ENCODE data around the gene NPC1L1.

NPC1L1 gene

DNA sequence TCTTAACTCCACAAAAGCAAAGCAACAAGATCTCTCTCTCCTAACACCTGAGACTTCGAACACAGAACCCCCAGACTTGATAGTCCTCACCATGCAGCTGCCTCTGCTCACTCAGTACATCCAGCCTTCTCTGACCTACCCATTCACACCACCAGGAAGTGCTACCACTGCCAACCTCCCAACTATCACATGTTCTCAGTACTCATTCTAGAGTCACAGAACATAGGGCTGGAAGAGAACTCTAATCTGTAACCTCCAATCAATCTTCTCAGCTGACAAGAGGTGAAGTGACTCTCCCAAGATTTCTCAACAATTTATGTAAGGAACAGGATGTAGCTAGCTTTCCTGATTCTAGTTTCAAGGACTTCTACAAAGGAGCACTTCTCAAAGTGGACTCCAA lies 54.4 kb downstream of the NPC1L1 start:
- H3K27ac ChIP-seq (replicated peaks): no peak overlapping the region
- no peak for TF ChIP-seq GABPA (IDR thresholded peaks at IDR 0.05; ENCODE audit: low read depth)
- TF ChIP-seq, protein P1, sequence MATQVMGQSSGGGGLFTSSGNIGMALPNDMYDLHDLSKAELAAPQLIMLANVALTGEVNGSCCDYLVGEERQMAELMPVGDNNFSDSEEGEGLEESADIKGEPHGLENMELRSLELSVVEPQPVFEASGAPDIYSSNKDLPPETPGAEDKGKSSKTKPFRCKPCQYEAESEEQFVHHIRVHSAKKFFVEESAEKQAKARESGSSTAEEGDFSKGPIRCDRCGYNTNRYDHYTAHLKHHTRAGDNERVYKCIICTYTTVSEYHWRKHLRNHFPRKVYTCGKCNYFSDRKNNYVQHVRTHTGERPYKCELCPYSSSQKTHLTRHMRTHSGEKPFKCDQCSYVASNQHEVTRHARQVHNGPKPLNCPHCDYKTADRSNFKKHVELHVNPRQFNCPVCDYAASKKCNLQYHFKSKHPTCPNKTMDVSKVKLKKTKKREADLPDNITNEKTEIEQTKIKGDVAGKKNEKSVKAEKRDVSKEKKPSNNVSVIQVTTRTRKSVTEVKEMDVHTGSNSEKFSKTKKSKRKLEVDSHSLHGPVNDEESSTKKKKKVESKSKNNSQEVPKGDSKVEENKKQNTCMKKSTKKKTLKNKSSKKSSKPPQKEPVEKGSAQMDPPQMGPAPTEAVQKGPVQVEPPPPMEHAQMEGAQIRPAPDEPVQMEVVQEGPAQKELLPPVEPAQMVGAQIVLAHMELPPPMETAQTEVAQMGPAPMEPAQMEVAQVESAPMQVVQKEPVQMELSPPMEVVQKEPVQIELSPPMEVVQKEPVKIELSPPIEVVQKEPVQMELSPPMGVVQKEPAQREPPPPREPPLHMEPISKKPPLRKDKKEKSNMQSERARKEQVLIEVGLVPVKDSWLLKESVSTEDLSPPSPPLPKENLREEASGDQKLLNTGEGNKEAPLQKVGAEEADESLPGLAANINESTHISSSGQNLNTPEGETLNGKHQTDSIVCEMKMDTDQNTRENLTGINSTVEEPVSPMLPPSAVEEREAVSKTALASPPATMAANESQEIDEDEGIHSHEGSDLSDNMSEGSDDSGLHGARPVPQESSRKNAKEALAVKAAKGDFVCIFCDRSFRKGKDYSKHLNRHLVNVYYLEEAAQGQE (IDR thresholded peaks at IDR 0.05; ENCODE audit: insufficient replicate concordance, low read depth): no peak
- no peak for TF ChIP-seq SPI1 (IDR thresholded peaks at IDR 0.05; ENCODE audit: borderline replicate concordance, low read depth)
- TF ChIP-seq, protein P2, sequence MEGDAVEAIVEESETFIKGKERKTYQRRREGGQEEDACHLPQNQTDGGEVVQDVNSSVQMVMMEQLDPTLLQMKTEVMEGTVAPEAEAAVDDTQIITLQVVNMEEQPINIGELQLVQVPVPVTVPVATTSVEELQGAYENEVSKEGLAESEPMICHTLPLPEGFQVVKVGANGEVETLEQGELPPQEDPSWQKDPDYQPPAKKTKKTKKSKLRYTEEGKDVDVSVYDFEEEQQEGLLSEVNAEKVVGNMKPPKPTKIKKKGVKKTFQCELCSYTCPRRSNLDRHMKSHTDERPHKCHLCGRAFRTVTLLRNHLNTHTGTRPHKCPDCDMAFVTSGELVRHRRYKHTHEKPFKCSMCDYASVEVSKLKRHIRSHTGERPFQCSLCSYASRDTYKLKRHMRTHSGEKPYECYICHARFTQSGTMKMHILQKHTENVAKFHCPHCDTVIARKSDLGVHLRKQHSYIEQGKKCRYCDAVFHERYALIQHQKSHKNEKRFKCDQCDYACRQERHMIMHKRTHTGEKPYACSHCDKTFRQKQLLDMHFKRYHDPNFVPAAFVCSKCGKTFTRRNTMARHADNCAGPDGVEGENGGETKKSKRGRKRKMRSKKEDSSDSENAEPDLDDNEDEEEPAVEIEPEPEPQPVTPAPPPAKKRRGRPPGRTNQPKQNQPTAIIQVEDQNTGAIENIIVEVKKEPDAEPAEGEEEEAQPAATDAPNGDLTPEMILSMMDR (IDR thresholded peaks at IDR 0.05; ENCODE audit: insufficient read depth, low read length): no peak
- no peak for TF ChIP-seq POLR2AphosphoS5 (IDR thresholded peaks at IDR 0.05; ENCODE audit: low read depth)
- no peaks in the 10 kb centered on the region for H3K27me3 ChIP-seq (ENCODE audit: insufficient read depth, poor library complexity, severe bottlenecking)
- no peak overlapping the region for H3K4me3 ChIP-seq (replicated peaks; ENCODE audit: insufficient read depth, low read length)
- peak in 1 of 2 experiments; percentile 29 for DNase-seq (ENCODE audit: low read depth in 1 of 2, low spot score in 1 of 2)

DNA sequence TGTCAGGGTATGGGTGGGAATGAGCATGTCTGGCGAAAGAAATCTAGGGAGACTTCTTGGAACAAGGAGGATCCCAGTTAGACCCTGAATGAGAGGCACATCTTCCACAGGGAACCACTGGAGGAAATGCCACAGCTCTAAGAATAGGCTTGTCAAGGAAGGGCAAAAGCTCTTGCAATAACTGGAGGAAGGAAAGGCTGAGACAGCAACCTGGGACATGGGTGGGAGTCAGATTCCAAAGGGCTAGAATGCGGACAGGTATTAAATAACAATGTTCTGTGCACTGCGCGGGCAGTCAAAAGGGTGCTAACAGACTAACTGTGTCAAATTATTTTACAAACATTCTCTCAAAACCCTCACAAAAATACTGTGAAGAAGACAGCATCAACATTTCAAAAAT lies 55.1 kb downstream of the NPC1L1 start:
- Histone ChIP-seq H3K27me3 (ENCODE audit: insufficient read depth, poor library complexity, severe bottlenecking) (no peaks in the 10 kb centered on the region), H3K4me3 (replicated peaks; ENCODE audit: insufficient read depth, low read length) (no peak overlapping the region), H3K27ac (replicated peaks) (no peak overlapping the region)
- TF ChIP-seq POLR2AphosphoS5 (IDR thresholded peaks at IDR 0.05; ENCODE audit: low read depth): no peak
- TF ChIP-seq, protein P1 (IDR thresholded peaks at IDR 0.05; ENCODE audit: insufficient replicate concordance, low read depth): no peak
- TF ChIP-seq, protein P2 (IDR thresholded peaks at IDR 0.05; ENCODE audit: insufficient read depth, low read length): no peak
- no peak for TF ChIP-seq GABPA (IDR thresholded peaks at IDR 0.05; ENCODE audit: low read depth)
- no peak for TF ChIP-seq SPI1 (IDR thresholded peaks at IDR 0.05; ENCODE audit: borderline replicate concordance, low read depth)
- no peak for DNase-seq (ENCODE audit: low read depth in 1 of 2, low spot score in 1 of 2)

DNA sequence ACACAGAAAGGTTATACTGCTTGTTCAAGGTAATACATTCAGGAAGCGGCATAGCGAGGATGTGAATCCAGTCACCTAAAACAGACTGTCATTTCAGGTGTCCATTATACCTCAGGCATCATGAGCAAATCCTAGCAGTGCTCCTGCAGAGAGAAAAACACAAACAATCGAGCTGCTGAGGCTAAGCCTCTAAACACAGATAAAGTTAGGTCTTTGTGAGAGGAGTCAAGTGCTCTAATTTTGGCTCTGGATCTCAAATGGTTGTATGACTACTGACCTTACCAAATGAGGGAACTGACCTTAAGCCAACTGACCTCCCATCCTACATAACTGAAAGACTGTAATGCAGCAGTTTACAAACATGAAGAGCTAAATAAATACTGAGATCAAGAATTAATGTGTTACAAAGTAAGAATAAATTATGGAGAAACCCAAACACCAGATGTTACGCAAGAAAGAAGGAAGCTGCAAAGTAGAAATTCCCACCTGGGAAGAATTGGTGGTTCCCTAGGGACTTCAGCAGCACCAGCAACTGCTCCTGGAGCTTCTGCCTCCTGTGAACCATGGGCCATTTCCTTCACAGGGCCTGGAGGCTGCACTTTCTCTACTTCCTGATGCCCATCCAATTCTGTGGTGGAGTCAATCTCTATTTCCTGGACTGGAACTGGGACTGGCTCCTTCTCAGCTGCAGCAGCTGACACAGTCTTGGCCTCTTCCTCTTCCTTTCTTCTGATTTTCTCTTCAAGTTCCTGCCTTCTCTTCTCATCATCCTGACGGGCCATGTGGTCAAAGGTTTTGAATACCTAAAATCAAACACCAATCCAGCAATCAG lies 56.4 kb downstream of the NPC1L1 start:
- peak in 1 of 2 experiments; percentile 16 for DNase-seq (ENCODE audit: low read depth in 1 of 2, low spot score in 1 of 2)
- TF ChIP-seq SPI1 (IDR thresholded peaks at IDR 0.05; ENCODE audit: borderline replicate concordance, low read depth): no peak
- TF ChIP-seq, protein P1 (IDR thresholded peaks at IDR 0.05; ENCODE audit: insufficient replicate concordance, low read depth): no peak
- TF ChIP-seq POLR2AphosphoS5 (IDR thresholded peaks at IDR 0.05; ENCODE audit: low read depth): no peak
- TF ChIP-seq GABPA (IDR thresholded peaks at IDR 0.05; ENCODE audit: low read depth): no peak
- TF ChIP-seq, protein P2 (IDR thresholded peaks at IDR 0.05; ENCODE audit: insufficient read depth, low read length): no peak
- no peak overlapping the region for H3K27ac ChIP-seq (replicated peaks)
- H3K27me3 ChIP-seq (ENCODE audit: insufficient read depth, poor library complexity, severe bottlenecking): no peaks in the 10 kb centered on the region
- no peak overlapping the region for H3K4me3 ChIP-seq (replicated peaks; ENCODE audit: insufficient read depth, low read length)
